Skin of body (tissue), 2 donors: ENCODE data around the gene METTL26. TPM values are rescaled to one million over a fixed set of nuclear protein-coding genes. Genes with fewer than 3 reads are reported as not detected.

Source experiments
- DNase-seq: peaks from one replicate; lab custom pipeline; 2025; lab: John Stamatoyannopoulos, UW
- total RNA-seq: library from RNA; depleted of rRNA; stranded (reverse); fragments of >200 nt; gene quantifications from one replicate; pipeline ENCODE4 v1.2.3, GENCODE V29; 2014

The METTL26 gene
- 22.9 TPM for total RNA-seq

- peak; percentile 92 for DNase-seq
These were observed at the start of gene METTL26 for GRCh38 chr16:636206-637080. METTL26 (minus strand) TSS chr16:636305; CDS start chr16:636290, 15 bp downstream.

- DNase-seq = no peak
These were observed 49.0 kb upstream of the METTL26 start for GRCh38 chr16:684961-685696.

GRCh38 chr16:684071-684794 lies 48.1 kb upstream of the METTL26 start, which contains the start of gene JMJD8:
JMJD8 (minus strand) TSS chr16:684334; CDS start chr16:684319, 15 bp downstream.
- DNase-seq = peak; percentile 93

- no peak for DNase-seq
These were observed 47.4 kb upstream of the METTL26 start for GRCh38 chr16:683396-684070.

DNA sequence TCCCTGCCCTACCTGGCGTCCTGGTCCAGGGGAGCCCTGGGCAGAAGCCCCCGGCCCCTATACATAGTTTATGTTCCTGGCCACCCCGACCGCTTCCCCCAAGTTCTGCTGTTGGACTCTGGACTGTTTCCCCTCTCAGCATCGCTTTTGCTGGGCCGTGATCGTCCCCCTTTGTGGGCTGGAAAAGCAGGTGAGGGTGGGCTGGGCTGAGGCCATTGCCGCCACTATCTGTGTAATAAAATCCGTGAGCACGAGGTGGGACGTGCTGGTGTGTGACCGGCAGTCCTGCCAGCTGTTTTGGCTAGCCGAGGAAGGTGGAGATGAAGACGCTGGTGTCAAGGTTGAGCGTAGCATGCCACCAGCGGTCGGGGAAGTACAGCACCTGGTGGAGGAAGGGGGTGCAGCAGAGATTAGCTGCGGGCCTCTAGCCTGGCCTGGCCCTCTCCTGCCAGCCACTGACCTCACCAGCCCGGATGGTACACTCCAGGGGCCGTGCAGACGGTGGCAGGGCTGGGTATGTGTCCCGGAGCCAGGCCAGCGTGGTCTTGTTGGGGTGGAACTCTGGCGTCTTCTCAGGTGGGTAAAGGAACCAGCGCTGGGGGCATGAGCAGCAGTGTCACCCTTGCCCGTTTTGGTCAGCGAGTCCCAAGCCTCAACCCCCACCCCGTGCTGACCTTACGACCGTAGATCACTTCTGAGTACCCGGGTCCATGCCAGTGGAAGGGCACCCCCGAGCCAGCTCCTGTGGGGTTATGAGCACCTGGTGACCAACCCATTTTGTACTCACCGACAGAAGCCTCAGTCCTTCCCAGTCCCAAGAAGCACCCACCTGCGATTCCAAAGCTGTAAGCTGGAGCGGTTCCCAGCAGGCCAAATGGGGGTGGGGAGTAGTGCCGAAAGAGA lies 46.6 kb upstream of the METTL26 start:
- no peak for DNase-seq

DNA sequence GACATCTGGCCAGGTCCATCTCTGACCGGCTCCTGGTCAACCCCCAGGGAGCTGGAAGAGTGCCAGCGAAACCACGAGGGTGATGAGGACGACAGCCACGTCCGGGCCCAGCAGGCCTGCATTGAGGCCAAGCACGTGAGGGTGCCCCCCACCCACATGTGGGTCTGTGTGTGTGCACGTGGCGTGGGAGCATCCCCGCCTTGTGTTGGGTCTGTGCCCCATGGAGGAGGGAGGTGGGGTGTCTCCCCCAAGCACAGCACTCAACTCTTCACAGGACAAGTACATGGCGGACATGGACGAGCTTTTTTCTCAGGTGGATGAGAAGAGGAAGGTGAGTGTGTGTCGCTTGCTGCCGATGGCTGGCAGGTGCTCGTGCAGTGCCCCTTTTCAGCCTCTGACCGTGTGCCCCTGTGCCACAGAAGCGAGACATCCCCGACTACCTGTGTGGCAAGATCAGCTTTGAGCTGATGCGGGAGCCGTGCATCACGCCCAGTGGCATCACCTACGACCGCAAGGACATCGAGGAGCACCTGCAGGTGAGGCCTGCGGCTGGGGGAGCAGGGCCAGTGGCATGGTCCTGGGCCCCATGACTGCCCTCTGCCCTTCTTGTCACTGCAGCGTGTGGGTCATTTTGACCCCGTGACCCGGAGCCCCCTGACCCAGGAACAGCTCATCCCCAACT lies 45.8 kb upstream of the METTL26 start:
- no peak for DNase-seq

- no peak for DNase-seq
These were observed 45.1 kb upstream of the METTL26 start for GRCh38 chr16:680967-681745.

GRCh38 chr16:680625-680945 lies 44.5 kb upstream of the METTL26 start:
- DNase-seq = no peak

- peak; percentile 84 for DNase-seq
These were observed 43.9 kb upstream of the METTL26 start, which contains the start of gene STUB1 for GRCh38 chr16:679814-680624. STUB1 (plus strand) TSS chr16:680410; CDS start chr16:680526, 116 bp downstream.

- peak; percentile 65 for DNase-seq
These were observed 43.0 kb upstream of the METTL26 start for GRCh38 chr16:678858-679813.

- no peak for DNase-seq
These were observed 42.2 kb upstream of the METTL26 start for GRCh38 chr16:678209-678857.

GRCh38 chr16:677316-678190 lies 41.4 kb upstream of the METTL26 start:
- no peak for DNase-seq

DNA sequence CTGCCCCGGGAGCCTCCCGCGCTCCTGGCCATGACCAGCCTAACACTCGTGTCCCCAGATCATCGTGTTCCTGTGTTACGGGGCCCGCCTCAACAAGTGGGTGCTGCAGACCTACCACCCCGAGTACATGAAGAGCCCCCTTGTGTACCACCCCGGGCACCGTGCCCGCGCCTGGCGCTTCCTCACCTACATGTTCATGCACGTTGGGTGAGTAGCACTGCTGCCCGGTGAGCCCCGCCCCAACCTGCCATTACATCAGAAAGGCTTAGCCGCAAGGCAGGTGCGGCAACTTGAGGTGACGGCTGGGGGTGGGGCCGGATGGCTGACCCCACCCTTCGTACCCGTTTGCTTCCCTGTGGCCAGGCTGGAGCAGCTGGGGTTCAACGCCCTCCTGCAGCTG lies 40.8 kb upstream of the METTL26 start:
- DNase-seq = no peak

DNA sequence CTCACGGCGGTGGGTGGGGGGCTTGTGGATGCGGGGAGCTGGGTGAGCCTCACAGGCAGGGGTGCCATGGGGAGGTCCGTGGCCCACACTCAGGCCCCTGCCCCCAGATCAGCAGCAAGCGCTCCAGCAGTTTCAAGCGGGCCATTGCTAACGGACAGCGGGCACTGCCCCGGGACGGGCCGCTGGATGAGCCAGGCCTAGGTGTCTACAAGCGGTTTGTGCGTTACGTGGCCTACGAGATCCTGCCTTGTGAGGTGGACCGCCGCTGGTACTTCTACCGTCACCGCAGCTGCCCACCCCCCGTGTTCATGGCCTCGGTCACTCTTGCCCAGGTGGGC lies 40.4 kb upstream of the METTL26 start:
- DNase-seq = no peak

- no peak for DNase-seq
These were observed 39.9 kb upstream of the METTL26 start for GRCh38 chr16:675884-676564.
